ENCODE measurements around the gene MYO1F. TPM values are rescaled to one million over a fixed set of nuclear protein-coding genes. Genes with fewer than 3 reads are reported as not detected.

The MYO1F gene
- total RNA-seq, 1 experiment from 2014 or later, result 0.17 TPM

- DNase-seq (ENCODE audit: low spot score), result no peak
Observed at GRCh38 chr19:8491574-8491973, 85.7 kb downstream of the MYO1F start.

- DNase-seq (ENCODE audit: low spot score), result no peak
Observed at GRCh38 chr19:8490873-8491272, 86.4 kb downstream of the MYO1F start.

GRCh38 chr19:8490395-8490760, 86.9 kb downstream of the MYO1F start:
- no peak for DNase-seq (ENCODE audit: low spot score)

GRCh38 chr19:8489561-8490394, 87.5 kb downstream of the MYO1F start:
- no peak for DNase-seq (ENCODE audit: low spot score)

GRCh38 chr19:8488365-8488764, 88.9 kb downstream of the MYO1F start:
- no peak for DNase-seq (ENCODE audit: low spot score)

- no peak for DNase-seq (ENCODE audit: low spot score)
Observed at GRCh38 chr19:8487137-8487851, 89.9 kb downstream of the MYO1F start.

- no peak for DNase-seq (ENCODE audit: low spot score)
Observed at GRCh38 chr19:8486661-8487136, 90.5 kb downstream of the MYO1F start.

GRCh38 chr19:8485561-8486371, 91.5 kb downstream of the MYO1F start:
- DNase-seq (ENCODE audit: low spot score), result no peak

- no peak for DNase-seq (ENCODE audit: low spot score)
Observed at GRCh38 chr19:8484331-8484894, 92.8 kb downstream of the MYO1F start.

GRCh38 chr19:8483165-8483564, 94.1 kb downstream of the MYO1F start:
- DNase-seq (ENCODE audit: low spot score), result no peak

GRCh38 chr19:8482696-8483095, 94.5 kb downstream of the MYO1F start:
- DNase-seq (ENCODE audit: low spot score), result no peak

GRCh38 chr19:8481616-8482015, 95.6 kb downstream of the MYO1F start:
- DNase-seq (ENCODE audit: low spot score), result no peak

GRCh38 chr19:8481201-8481600, 96.0 kb downstream of the MYO1F start:
- no peak for DNase-seq (ENCODE audit: low spot score)

- no peak for DNase-seq (ENCODE audit: low spot score)
Observed at GRCh38 chr19:8478598-8478997, 98.6 kb downstream of the MYO1F start.

GRCh38 chr19:8477889-8478288, 99.4 kb downstream of the MYO1F start:
- no peak for DNase-seq (ENCODE audit: low spot score)

GRCh38 chr19:8476524-8476923, 100.7 kb downstream of the MYO1F start:
- no peak for DNase-seq (ENCODE audit: low spot score)

GRCh38 chr19:8475005-8475404, 102.2 kb downstream of the MYO1F start:
- DNase-seq (ENCODE audit: low spot score), result no peak

GRCh38 chr19:8473648-8474476, 103.4 kb downstream of the MYO1F start:
- DNase-seq (ENCODE audit: low spot score), result no peak

All from H4 (cell line).